Activated CD8-positive, alpha-beta T cell treated with anti-CD3 and anti-CD28 coated beads for 36 hours (primary cell): ENCODE data around the gene CDC123. TPM values are rescaled to one million over a fixed set of nuclear protein-coding genes. Genes with fewer than 3 reads are reported as not detected.
"Not testable (repeated sequence)": the region's sequence is repeated elsewhere in the genome, so short reads cannot be mapped to it uniquely, and the experiment has no call there.

Source experiments
- ATAC-seq: fragments of 200-7000 bp; cut with Tn5 transposase; one replicate; pipeline ENCODE4 v1.10.0; 2021; ENCODE audit warnings: mild to moderate bottlenecking, moderate library complexity
- CTCF ChIA-PET: fragments of 350-600 bp; sonication (Branson Sonifier 250); formaldehyde crosslinking; loops from one replicate; lab custom pipeline; 2021; ENCODE audit warnings: antibody characterized with exemption; lab: Charles Lee
- POLR2A ChIA-PET: fragments of 350-600 bp; sonication (Branson Sonifier 250); formaldehyde crosslinking; loops from one replicate; lab custom pipeline; 2021; ENCODE audit warnings: antibody characterized with exemption; lab: Charles Lee
- DNase-seq: peaks from one replicate; pipeline ENCODE4 v3.0.0-alpha.2; 2020
- H3K27ac Mint-ChIP-seq: one replicate; pipeline ENCODE4 v1.8.0; 2021; ENCODE audit warnings: mild to moderate bottlenecking, mixed read lengths
- H3K27me3 Mint-ChIP-seq: one replicate; pipeline ENCODE4 v1.8.0; 2021; ENCODE audit warnings: mixed read lengths
- H3K36me3 Mint-ChIP-seq: one replicate; pipeline ENCODE4 v1.8.0; 2021; ENCODE audit warnings: low read depth, mixed read lengths
- H3K4me1 Mint-ChIP-seq: one replicate; pipeline ENCODE4 v1.8.0; 2021; ENCODE audit warnings: low read depth, mixed read lengths
- H3K4me3 Mint-ChIP-seq: one replicate; pipeline ENCODE4 v1.8.0; 2021; ENCODE audit warnings: mild to moderate bottlenecking, moderate library complexity, mixed read lengths
- H3K9me3 Mint-ChIP-seq: one replicate; pipeline ENCODE4 v1.8.0; 2021; ENCODE audit warnings: mixed read lengths
- intact Hi-C: fragments of 100-400 bp; cut with micrococcal nuclease; formaldehyde crosslinking; loops from one replicate; pipeline ENCODE4 v1.10.0; 2022
- total RNA-seq, 2 experiments: library from RNA; stranded (reverse); gene quantifications; one replicate each; pipeline ENCODE4 v1.2.3, GENCODE V29; 2021
- TF ChIP-seq, protein P1 (sequence below): fragments of 200-600 bp; IDR thresholded peaks from one replicate; pipeline ENCODE4 v1.8.0; 2022; ENCODE audit warnings: antibody characterized with exemption, mild to moderate bottlenecking

Gene CDC123
- total RNA-seq, 2 experiments from 2014 or later: 123 to 125 TPM

DNA sequence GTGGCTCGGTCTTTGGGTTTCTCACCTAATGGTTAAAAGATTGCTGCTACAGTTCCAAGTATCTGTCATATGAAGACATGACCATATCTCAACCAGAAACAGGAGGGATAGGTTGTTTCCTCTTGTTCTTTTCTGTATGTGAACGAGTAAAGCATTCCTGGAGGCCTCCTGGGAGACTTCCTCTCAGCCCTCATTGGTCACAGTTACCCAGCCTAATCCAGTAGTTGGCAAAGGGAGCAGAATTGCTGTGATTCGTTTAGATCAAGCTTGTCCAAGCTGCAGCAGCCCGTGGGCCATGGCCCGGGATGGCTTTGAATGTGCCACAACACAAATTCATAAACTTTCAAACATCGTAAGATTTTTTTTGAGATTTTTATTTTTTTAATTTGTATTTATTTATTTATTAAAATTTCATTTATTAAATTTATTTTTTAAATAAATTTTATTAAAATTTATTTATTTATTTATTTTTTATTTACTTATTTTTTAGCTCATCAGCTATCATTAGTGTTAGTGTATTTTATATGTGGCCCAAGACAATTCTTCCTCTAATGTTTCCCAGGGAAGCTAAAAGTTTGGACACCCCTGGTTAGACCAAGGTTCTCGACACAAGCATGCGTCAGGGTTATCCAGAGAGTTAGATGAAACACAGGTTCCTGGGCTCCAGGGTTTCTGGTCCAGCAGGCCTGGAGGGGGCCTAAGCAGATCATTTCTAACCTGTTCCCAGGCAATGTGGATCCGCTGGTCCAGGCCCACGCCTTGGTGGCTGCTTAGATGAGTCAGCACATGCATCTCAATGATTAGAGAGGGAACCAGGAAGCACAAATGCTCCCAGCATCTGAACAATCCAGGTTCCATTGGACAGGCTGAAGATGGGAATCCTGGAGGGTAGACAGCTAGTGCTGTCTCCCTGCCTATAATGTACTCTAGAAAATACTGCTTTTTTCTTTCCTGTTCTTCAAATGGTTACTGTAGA is 25.6 kb downstream of the CDC123 start:
- no peaks in the 10 kb centered on the region for H3K27me3 Mint-ChIP-seq
- peak overlapping the region; percentile 57 for H3K27ac Mint-ChIP-seq
- DNase-seq (no peak), ATAC-seq (no peak)
- CTCF ChIA-PET: interaction anchor here (1.0 to 1.9 kb wide), 4 partner anchors 9 to 435 kb away, joined by 3 to 6 read pairs (median 4); no protein-coding TSS in a partner anchor
- H3K9me3 Mint-ChIP-seq: no peaks in the 10 kb centered on the region
- H3K4me3 Mint-ChIP-seq: no peak overlapping the region
- TF ChIP-seq, protein P1, sequence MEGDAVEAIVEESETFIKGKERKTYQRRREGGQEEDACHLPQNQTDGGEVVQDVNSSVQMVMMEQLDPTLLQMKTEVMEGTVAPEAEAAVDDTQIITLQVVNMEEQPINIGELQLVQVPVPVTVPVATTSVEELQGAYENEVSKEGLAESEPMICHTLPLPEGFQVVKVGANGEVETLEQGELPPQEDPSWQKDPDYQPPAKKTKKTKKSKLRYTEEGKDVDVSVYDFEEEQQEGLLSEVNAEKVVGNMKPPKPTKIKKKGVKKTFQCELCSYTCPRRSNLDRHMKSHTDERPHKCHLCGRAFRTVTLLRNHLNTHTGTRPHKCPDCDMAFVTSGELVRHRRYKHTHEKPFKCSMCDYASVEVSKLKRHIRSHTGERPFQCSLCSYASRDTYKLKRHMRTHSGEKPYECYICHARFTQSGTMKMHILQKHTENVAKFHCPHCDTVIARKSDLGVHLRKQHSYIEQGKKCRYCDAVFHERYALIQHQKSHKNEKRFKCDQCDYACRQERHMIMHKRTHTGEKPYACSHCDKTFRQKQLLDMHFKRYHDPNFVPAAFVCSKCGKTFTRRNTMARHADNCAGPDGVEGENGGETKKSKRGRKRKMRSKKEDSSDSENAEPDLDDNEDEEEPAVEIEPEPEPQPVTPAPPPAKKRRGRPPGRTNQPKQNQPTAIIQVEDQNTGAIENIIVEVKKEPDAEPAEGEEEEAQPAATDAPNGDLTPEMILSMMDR: no peak
- peaks cover 2% of the 10 kb centered on the region for H3K4me1 Mint-ChIP-seq
- intact Hi-C loops: no loop called here
- peaks cover 53% of the 10 kb centered on the region for H3K36me3 Mint-ChIP-seq
- POLR2A ChIA-PET: interaction anchor here (0.6 to 1.8 kb wide), 2 partner anchors 28 to 179 kb away, joined by 3 to 4 read pairs; partner anchors contain the start of gene UPF2

DNA sequence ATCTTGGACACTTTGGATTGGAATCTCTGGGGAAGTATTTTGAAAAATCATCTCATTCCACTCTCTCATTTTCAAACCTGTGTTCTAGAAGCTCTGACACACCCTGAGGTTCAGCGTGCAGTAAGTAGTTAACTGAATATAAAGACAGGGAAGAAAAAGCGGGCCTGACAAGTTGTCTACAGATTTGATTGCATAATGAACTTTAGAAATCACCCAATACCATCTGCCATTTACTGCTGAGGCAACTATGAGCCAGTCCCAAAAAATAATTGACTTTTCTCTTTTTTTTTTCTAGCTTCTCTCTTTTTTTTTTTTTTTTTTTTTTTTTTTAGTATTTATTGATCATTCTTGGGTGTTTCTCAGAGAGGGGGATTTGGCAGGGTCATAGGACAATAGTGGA is 29.5 kb downstream of the CDC123 start:
- intact Hi-C loops: no loop called here
- ChIA-PET POLR2A (no interaction called here), CTCF (interaction anchor here (1.4 to 2.8 kb wide), 2 partner anchors 11 to 431 kb away, joined by 3 to 29 read pairs; no protein-coding TSS in a partner anchor)

DNA sequence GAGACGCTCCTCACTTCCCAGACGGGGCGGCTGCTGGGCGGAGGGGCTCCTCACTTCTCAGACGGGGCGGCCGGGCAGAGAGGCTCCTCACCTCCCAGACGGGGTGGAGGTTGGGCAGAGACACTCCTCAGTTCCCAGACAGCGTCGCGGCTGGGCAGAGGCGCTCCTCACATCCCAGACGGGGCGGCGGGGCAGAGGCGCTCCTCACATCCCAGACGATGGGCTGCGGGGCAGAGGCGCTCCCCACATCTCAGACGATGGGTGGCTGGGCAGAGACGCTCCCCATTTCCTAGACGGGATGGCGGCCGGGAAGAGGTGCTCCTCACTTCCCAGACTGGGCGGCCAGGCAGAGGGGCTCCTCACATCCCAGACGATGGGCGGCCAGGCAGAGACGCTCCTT is 30.4 kb downstream of the CDC123 start:
- POLR2A ChIA-PET, CTCF ChIA-PET, H3K27me3 Mint-ChIP-seq, H3K9me3 Mint-ChIP-seq, H3K27ac Mint-ChIP-seq, ATAC-seq, DNase-seq, H3K4me1 Mint-ChIP-seq, H3K4me3 Mint-ChIP-seq, intact Hi-C loops: not testable (repeated sequence)
- peaks cover 52% of the 10 kb centered on the region for H3K36me3 Mint-ChIP-seq

More for the DNA sequence above, 29.5 kb downstream of the CDC123 start:
- Mint-ChIP-seq H3K27me3 (no peaks in the 10 kb centered on the region), H3K27ac (no peak overlapping the region), H3K9me3 (no peaks in the 10 kb centered on the region), H3K4me3 (no peak overlapping the region), H3K36me3 (peaks cover 51% of the 10 kb centered on the region), H3K4me1 (peaks cover 2% of the 10 kb centered on the region)
- no peak for DNase-seq
- TF ChIP-seq, protein P1: no peak
- ATAC-seq: no peak

DNA sequence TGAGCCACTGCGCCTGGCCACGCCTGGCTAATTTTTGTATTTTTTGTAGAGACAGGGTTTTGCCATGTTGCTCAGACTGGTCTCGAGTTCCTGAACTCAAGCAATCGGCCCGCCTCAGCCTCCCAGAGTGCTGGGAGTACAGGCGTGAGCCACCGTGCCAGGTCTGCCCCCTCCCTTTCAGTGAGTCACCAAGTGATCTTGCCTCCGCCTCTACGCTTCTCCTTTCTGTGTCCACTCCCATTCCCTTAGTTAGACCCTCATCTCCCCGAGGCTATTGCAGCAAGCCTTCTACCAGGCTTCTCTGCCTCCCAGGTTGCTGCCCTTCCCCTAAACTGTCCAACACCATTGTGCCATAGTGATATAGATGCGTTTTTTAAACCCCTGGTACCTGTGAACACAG is 32.9 kb downstream of the CDC123 start:
- DNase-seq (no peak), ATAC-seq (no peak)
- Mint-ChIP-seq H3K4me3 (no peak overlapping the region), H3K9me3 (no peaks in the 10 kb centered on the region), H3K27me3 (no peaks in the 10 kb centered on the region), H3K4me1 (no peaks in the 10 kb centered on the region), H3K36me3 (peaks cover 49% of the 10 kb centered on the region), H3K27ac (no peak overlapping the region)
- CTCF ChIA-PET: interaction anchor here (1.6 to 1.9 kb wide), 2 partner anchors 14 to 428 kb away, joined by 3 to 13 read pairs; no protein-coding TSS in a partner anchor
- TF ChIP-seq, protein P1: no peak
- POLR2A ChIA-PET: interaction anchor here (1.2 kb wide), 1 partner anchor 10 kb away, joined by 4 read pairs; no protein-coding TSS in a partner anchor
- intact Hi-C loops: no loop called here

DNA sequence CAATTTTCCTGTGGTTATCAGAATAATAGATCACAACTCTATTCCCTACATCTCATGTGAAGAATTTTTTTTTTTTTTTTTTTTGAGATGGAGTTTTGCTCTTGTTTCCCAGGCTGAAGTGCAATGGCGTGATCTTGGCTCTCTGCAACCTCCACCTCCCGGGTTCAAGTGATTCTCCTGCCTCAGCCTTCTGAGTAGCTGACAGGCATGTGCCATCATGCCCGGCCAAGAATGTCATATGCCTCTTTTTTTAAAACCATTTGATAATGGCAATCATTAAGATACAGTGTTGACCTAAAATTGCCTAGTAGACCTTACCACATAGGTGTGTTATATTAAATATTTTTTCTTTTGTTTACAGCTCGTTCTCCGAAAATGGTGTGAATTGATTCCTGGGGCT is 38.7 kb downstream of the CDC123 start:
- H3K27me3 Mint-ChIP-seq, POLR2A ChIA-PET, DNase-seq, intact Hi-C loops, CTCF ChIA-PET, H3K27ac Mint-ChIP-seq, H3K4me1 Mint-ChIP-seq, ATAC-seq, H3K4me3 Mint-ChIP-seq, H3K9me3 Mint-ChIP-seq: not testable (repeated sequence)
- H3K36me3 Mint-ChIP-seq: peaks cover 48% of the 10 kb centered on the region
